Thoracic aorta (tissue), 2 donors: Measurements from ENCODE around the gene ECI2. TPM values are rescaled to one million over a fixed set of nuclear protein-coding genes. Genes with fewer than 3 reads are reported as not detected.
"Not testable (repeated sequence)": the region's sequence is repeated elsewhere in the genome, so short reads cannot be mapped to it uniquely, and the experiment has no call there.

Source experiments
- ATAC-seq: fragments of 150-250 bp; one replicate; pipeline ENCODE4 v1.8.0; 2017; ENCODE audit warnings: low read depth; ENCODE audit not compliant: insufficient number of reproducible peaks, low FRiP score
- DNase-seq: peaks from one replicate; pipeline ENCODE4 v3.0.0-alpha.2; 2020; ENCODE audit warnings: low spot score
- H3K27ac ChIP-seq, 2 donors: fragments of 200-600 bp; sonication (generic); 1 replicate in 1 of 2; 2 replicates in 1 of 2; pipeline ENCODE4 v1.5.1; 2016; ENCODE audit warnings: mild to moderate bottlenecking in 2 of 2, moderate library complexity in 2 of 2
- H3K27me3 ChIP-seq: fragments of 200-600 bp; sonication (generic); replicated peaks from 2 replicates; pipeline ENCODE4 v1.6.0; 2016; ENCODE audit warnings: mild to moderate bottlenecking; ENCODE audit not compliant: insufficient read depth
- H3K36me3 ChIP-seq: fragments of 200-600 bp; sonication (generic); one replicate; pipeline ENCODE4 v1.5.1; 2016
- H3K4me1 ChIP-seq, 2 donors: fragments of 200-600 bp; sonication (generic); 1 replicate in 1 of 2; 2 replicates in 1 of 2; pipeline versions ENCODE4 v1.5.1 to v1.6.0; 2016; ENCODE audit warnings: low read depth in 2 of 2, mild to moderate bottlenecking in 1 of 2; ENCODE audit not compliant: control insufficient read depth in 1 of 2
- H3K4me3 ChIP-seq: fragments of 200-600 bp; sonication (generic); 2 replicates; pipeline ENCODE4 v1.5.1; 2016; ENCODE audit warnings: mild to moderate bottlenecking
- H3K9me3 ChIP-seq: fragments of 200-600 bp; sonication (generic); 2 replicates; pipeline ENCODE4 v1.5.1; 2016
- CTCF ChIP-seq: fragments of 200-600 bp; sonication (generic); IDR thresholded peaks from one replicate; pipeline ENCODE4 v1.5.1; 2019; ENCODE audit warnings: antibody characterized with exemption
- total RNA-seq, 2 donors: library from RNA; depleted of rRNA; stranded (reverse); fragments of >200 nt; gene quantifications; one replicate each; pipeline versions ENCODE4 v1.1.0 to v1.2.3, GENCODE V29; 2016

Gene ECI2
- total RNA-seq, 2 donors from 2014 or later, result 28.9 to 31.0 TPM

DNA sequence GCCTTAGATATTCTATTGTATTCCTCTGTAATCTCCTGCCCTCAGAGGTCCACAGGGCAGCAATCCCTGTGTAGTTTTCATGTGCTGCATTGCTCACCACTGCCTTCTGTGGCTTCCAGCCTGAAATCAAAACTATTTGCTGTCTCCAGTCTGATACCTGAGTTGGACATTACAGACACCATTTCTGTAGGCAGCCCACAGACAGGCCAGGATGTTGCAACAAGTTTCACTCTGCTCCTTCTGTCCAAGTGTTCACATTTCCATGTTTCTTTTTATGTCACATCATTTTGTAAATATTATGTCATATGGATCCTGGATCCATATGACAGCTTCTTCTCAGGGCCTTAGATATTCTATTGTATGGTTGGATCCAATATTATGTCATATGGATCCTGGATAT is 21.7 kb downstream of the ECI2 start:
- H3K4me3 ChIP-seq, result no peak overlapping the region
- H3K9me3 ChIP-seq, result peaks cover 6% of the 10 kb centered on the region
- TF ChIP-seq CTCF, result no peak
- H3K27ac ChIP-seq, result no peak overlapping the region
- H3K4me1 ChIP-seq, result peaks cover 4 to 13% of the 10 kb centered on the region in 2 donors
- no peaks in the 10 kb centered on the region for H3K27me3 ChIP-seq
- H3K36me3 ChIP-seq, result peaks cover 36% of the 10 kb centered on the region
- ATAC-seq (no peak), DNase-seq (no peak)

GRCh38 chr6:4112366-4112765 is 23.0 kb downstream of the ECI2 start:
- peaks cover 24% of the 10 kb centered on the region for H3K36me3 ChIP-seq
- no peak for ATAC-seq
- H3K4me1 ChIP-seq, result peaks cover 4 to 13% of the 10 kb centered on the region in 2 donors
- no peak overlapping the region for H3K4me3 ChIP-seq
- H3K9me3 ChIP-seq, result peaks cover 6% of the 10 kb centered on the region
- H3K27ac ChIP-seq, result no peak overlapping the region
- no peak for DNase-seq
- no peak for TF ChIP-seq CTCF
- H3K27me3 ChIP-seq, result no peaks in the 10 kb centered on the region

DNA sequence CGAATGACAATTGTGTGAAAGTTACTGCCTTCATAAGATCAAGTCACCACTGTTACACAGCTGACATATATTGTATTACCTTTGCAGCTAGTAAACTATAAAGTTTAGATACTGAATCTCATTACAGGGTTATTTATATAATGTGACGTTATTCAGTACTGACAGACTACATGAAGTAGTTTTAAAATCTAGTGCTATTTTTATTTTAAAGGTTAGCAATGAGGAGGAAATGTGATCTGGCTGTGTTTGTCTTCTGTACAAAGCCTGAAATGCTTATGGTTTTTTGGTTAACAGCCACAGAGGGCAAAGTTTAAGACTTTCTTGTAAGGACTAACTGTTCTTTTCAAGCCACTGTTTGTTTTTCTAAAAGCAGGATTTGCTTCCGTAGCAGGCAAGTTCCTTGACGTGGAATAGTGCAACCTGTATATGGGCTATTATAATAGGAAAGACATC is 26.0 kb downstream of the ECI2 start:
- peak; percentile 50 for ATAC-seq
- H3K27ac ChIP-seq, result peak overlapping the region in 1 of 2 donors; percentile 7
- H3K9me3 ChIP-seq, H3K27me3 ChIP-seq, H3K36me3 ChIP-seq, DNase-seq, H3K4me3 ChIP-seq: not testable (repeated sequence)
- H3K4me1 ChIP-seq, result peaks cover 4 to 13% of the 10 kb centered on the region in 2 donors

GRCh38 chr6:4108561-4109093 is 26.7 kb downstream of the ECI2 start:
- ATAC-seq (no peak), DNase-seq (no peak)
- H3K4me3 ChIP-seq, result no peak overlapping the region
- H3K36me3 ChIP-seq, result no peaks in the 10 kb centered on the region
- peaks cover 6% of the 10 kb centered on the region for H3K9me3 ChIP-seq
- no peak for TF ChIP-seq CTCF
- no peaks in the 10 kb centered on the region for H3K27me3 ChIP-seq
- H3K4me1 ChIP-seq, result peaks cover 4 to 13% of the 10 kb centered on the region in 2 donors
- H3K27ac ChIP-seq, result no peak overlapping the region

DNA sequence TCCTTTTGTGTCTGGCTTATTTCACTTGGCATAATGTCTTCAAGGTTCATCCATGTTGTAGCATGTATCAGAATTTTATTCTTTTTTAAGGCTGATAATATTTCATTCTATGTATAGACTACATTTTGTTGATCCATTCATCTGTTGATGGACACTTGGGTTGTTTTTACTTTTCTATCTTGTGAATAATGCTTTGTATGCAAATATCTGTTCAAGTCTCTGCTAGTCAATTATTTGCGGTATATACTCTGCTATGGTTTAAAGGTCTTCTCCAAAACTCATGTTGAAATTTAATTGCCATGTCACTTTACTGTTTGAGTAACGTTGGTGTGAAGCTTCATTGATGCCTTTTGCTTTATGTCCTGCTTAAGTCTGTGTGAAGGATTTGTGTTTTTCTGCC is 27.5 kb downstream of the ECI2 start:
- peaks cover 4 to 13% of the 10 kb centered on the region in 2 donors for H3K4me1 ChIP-seq
- no peak overlapping the region for H3K27ac ChIP-seq
- peaks cover 1% of the 10 kb centered on the region for H3K9me3 ChIP-seq
- ATAC-seq (no peak), DNase-seq (no peak)
- H3K4me3 ChIP-seq, result no peak overlapping the region
- no peak for TF ChIP-seq CTCF
- H3K27me3 ChIP-seq, result no peaks in the 10 kb centered on the region
- no peaks in the 10 kb centered on the region for H3K36me3 ChIP-seq

GRCh38 chr6:4105980-4106536 is 29.3 kb downstream of the ECI2 start:
- Histone ChIP-seq H3K27me3 (no peaks in the 10 kb centered on the region), H3K4me1 (peaks cover 4 to 13% of the 10 kb centered on the region in 2 donors), H3K27ac (no peak overlapping the region), H3K4me3 (no peak overlapping the region), H3K36me3 (no peaks in the 10 kb centered on the region), H3K9me3 (no peaks in the 10 kb centered on the region)
- no peak for TF ChIP-seq CTCF
- DNase-seq, result no peak
- no peak for ATAC-seq
